Endothelial cell of umbilical vein (primary cell): ENCODE results near the gene NR2F2. TPM values are rescaled to one million over a fixed set of nuclear protein-coding genes. Genes with fewer than 3 reads are reported as not detected.

ENCODE experiments used
- BruUV-seq: library from RNA; stranded (reverse); fragments of 400-500 nt; replicated peaks from 2 replicates; lab custom pipeline; 2021; lab: Mats Ljungman, UMichigan
- CTCF ChIA-PET: fragments of 300-600, 350-600 bp; sonication (Branson Sonifier 250); formaldehyde crosslinking; loops from one replicate; lab custom pipeline; 2021; ENCODE audit warnings: antibody characterized with exemption, inconsistent platforms; lab: Charles Lee
- POLR2A ChIA-PET: fragments of 300-600, 350-600 bp; sonication (Branson Sonifier 250); formaldehyde crosslinking; loops from one replicate; lab custom pipeline; 2021; ENCODE audit warnings: antibody characterized with exemption, inconsistent platforms; lab: Charles Lee
- DNase-seq: peaks from one replicate; pipeline ENCODE4 v3.0.0-alpha.2; 2011; ENCODE audit warnings: low read depth, low spot score
- FAIRE-seq: peaks from 2 replicates; lab custom pipeline; 2011; peaks lifted over from hg19 to GRCh38; lab: Jason Lieb, UNC
- H2AFZ ChIP-seq: 2 replicates; pipeline ENCODE4 v1.6.0; 2012; ENCODE audit warnings: low read depth, low read length, control low read depth, inconsistent platforms
- H3K27ac ChIP-seq: 2 replicates; pipeline ENCODE4 v1.5.1; 2011; ENCODE audit warnings: low read depth, mild to moderate bottlenecking, control low read depth, low read length, moderate library complexity; ENCODE audit not compliant: insufficient read depth
- H3K27me3 ChIP-seq, 2 experiments: 2 replicates each; pipeline versions ENCODE4 v1.6.0 to v1.6.1; 2011; ENCODE audit warnings: low read length in 2 of 2, mixed read lengths in 1 of 2; ENCODE audit not compliant: control insufficient read depth in 2 of 2, insufficient read depth in 2 of 2
- H3K36me3 ChIP-seq, 2 experiments: 2 replicates in 1 of 2; 3 replicates in 1 of 2; pipeline ENCODE4 v1.5.1; 2011; ENCODE audit warnings: low read length in 2 of 2, mild to moderate bottlenecking in 1 of 2, moderate library complexity in 1 of 2; ENCODE audit not compliant: control insufficient read depth in 2 of 2, insufficient read depth in 2 of 2; ENCODE audit errors: extremely low read depth in 1 of 2
- H3K4me1 ChIP-seq: 3 replicates; pipeline ENCODE4 v1.5.1; 2011; ENCODE audit warnings: mild to moderate bottlenecking, low read length; ENCODE audit not compliant: control insufficient read depth, insufficient read depth; ENCODE audit errors: extremely low read depth
- H3K4me2 ChIP-seq: 2 replicates; pipeline ENCODE4 v1.6.1; 2011; ENCODE audit warnings: low read length, control low read depth, mixed read lengths; ENCODE audit not compliant: insufficient read depth
- H3K4me3 ChIP-seq, 3 experiments: fragments of 200-600 bp in 1 of 3; sonication (generic), shearing (Covaris generic) in 1 of 3; replicated peaks in 1 of 3; 2 replicates each; pipeline ENCODE4 v1.5.1; 2011 to 2016; ENCODE audit warnings: control low read depth in 3 of 3, low read length in 3 of 3, mild to moderate bottlenecking in 2 of 3, inconsistent platforms in 1 of 3, low read depth in 1 of 3, moderate library complexity in 1 of 3; ENCODE audit not compliant: insufficient read depth in 1 of 3
- H3K79me2 ChIP-seq: 2 replicates; pipeline ENCODE4 v1.6.0; 2012; ENCODE audit warnings: low read length, inconsistent platforms; ENCODE audit not compliant: control insufficient read depth, insufficient read depth
- H3K9ac ChIP-seq: replicated peaks from 2 replicates; pipeline ENCODE3; 2011; ENCODE audit warnings: low read length, control low read depth; ENCODE audit not compliant: insufficient read depth; ENCODE audit errors: extremely low read depth
- H3K9me1 ChIP-seq: replicated peaks from 3 replicates; pipeline ENCODE4 v1.6.0; 2011; ENCODE audit warnings: mild to moderate bottlenecking, low read length; ENCODE audit not compliant: control insufficient read depth, insufficient read depth; ENCODE audit errors: extremely low read depth
- H3K9me3 ChIP-seq: replicated peaks from 2 replicates; pipeline ENCODE4 v1.5.1; 2012; ENCODE audit warnings: low read length, inconsistent platforms; ENCODE audit not compliant: control insufficient read depth, insufficient read depth
- H4K20me1 ChIP-seq: replicated peaks from 2 replicates; pipeline ENCODE3; 2011; ENCODE audit warnings: mild to moderate bottlenecking, low read length; ENCODE audit not compliant: control insufficient read depth, insufficient read depth; ENCODE audit errors: extremely low read depth
- FOS ChIP-seq: IDR thresholded peaks from 2 replicates; pipeline ENCODE4 v1.6.1; 2011; ENCODE audit warnings: mild to moderate bottlenecking, low read length, moderate library complexity, borderline replicate concordance; ENCODE audit not compliant: insufficient read depth
- JUN ChIP-seq: IDR thresholded peaks from 2 replicates; pipeline ENCODE4 v1.6.1; 2011; ENCODE audit warnings: borderline replicate concordance, low read depth; ENCODE audit not compliant: insufficient read length, insufficient read depth
- POLR2AphosphoS5 ChIP-seq: IDR thresholded peaks from 2 replicates; pipeline ENCODE4 v1.6.1; 2012; ENCODE audit warnings: low read depth, mild to moderate bottlenecking, control low read depth, low read length, moderate library complexity; ENCODE audit not compliant: insufficient read depth
- dilution Hi-C: fragments of 300-500 bp; cut with MboI; formaldehyde crosslinking; loops from one replicate; pipeline ENCODE4 v1.15.0; 2019; ENCODE audit warnings: low sequenced_read_pairs; ENCODE audit not compliant: extremely low pct_ligation_motif_present
- intact Hi-C: fragments of 100-400 bp; cut with micrococcal nuclease; formaldehyde crosslinking; loops from one replicate; pipeline ENCODE4 v1.10.0; 2022
- polyA plus RNA-seq, 4 experiments: library from polyadenylated mRNA; depleted of rRNA in 3 of 4; stranded (reverse) in 3 of 4; unstranded in 1 of 4; fragments of >200 nt; gene quantifications; 2 replicates each; pipeline versions ENCODE4 v1.2.1 to v1.2.3, GENCODE V29; 2011 to 2012; ENCODE audit warnings: missing spikeins in 1 of 4
- total RNA-seq: library from RNA; stranded (reverse); gene quantifications from 2 replicates; pipeline ENCODE4 v1.2.3, GENCODE V29; 2021

Gene NR2F2
- total and polyA plus RNA-seq, 2 donors (not counting 3 experiments of a cell fraction or from before 2014, with no cell fraction given): 105 to 182 TPM

DNA sequence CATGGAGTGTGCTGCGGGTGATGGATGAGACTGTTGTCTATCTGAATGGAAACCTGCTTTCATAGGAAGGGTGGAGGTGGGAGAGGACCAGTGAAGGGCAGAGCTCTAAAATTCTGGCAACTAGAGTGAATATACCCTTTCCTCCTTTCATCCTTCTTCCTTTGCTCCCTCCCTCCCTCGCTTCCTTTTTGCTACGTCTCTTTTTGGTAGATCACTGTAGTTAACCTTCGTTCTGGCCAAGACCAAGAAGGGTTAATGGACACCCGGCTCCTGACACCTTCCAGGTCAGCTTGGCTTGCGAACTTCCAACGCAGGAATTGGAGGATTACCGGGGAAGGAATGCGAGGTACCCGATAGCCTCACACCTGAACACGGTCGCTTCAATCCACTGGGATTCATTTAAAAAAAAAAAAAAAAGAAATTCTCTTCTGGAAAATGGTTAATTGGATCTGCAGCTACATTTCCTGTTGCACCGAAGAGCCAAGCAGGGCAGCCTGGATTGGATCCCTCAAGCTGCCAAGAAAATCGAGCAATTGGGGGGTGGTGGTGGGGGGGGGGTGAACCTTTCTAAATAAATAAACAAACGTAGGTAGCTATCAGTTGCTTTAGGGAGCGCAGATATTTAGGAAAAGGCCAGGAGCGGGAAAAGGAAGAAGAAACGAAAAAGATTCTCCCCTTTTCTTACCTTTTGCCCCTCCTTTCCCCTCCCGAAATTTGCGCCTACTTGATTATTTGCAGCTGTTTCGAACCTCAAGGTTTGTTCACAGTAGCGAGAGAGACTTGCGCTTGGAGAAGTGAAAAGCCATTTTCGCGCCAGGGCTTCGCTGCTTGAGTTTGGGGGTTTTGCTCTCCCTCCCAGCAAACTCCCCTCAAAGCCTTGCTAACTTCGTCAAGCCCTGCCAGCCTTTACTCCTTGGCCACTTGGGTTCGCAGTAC lies 9.5 kb upstream of the NR2F2 start:
- Histone ChIP-seq H3K27ac (peak overlapping the region; percentile 85), H3K9ac (peak overlapping the region; percentile 97), H2AFZ (peak overlapping the region; percentile 39), H4K20me1 (no peaks in the 10 kb centered on the region), H3K9me3 (no peaks in the 10 kb centered on the region), H3K4me3 (peak overlapping the region; percentile 18 to 89 (median 29)), H3K79me2 (peaks cover 84% of the 10 kb centered on the region), H3K36me3 (no peaks in the 10 kb centered on the region), H3K9me1 (no peaks in the 10 kb centered on the region), H3K4me1 (peaks cover 78% of the 10 kb centered on the region), H3K4me2 (peak overlapping the region; percentile 88), H3K27me3 (no peaks in the 10 kb centered on the region)
- intact Hi-C loops: loop anchor here (2.0 to 5.0 kb wide), 2 partner anchors 160 to 1189 kb away; no protein-coding TSS in a partner anchor
- TF ChIP-seq FOS (no peak), POLR2AphosphoS5 (no peak), JUN (no peak)
- ChIA-PET CTCF (interaction anchor here (0.6 to 2.0 kb wide), 9 partner anchors 10 to 1738 kb away, joined by 3 to 8 read pairs (median 3); no protein-coding TSS in a partner anchor), POLR2A (interaction anchor here (0.7 kb wide), 2 partner anchors 991 to 1649 kb away, joined by 6 to 8 read pairs; no protein-coding TSS in a partner anchor)
- dilution Hi-C loops: no loop called here
- BruUV-seq: no TSS peak
- FAIRE-seq (no peak), DNase-seq (peak; percentile 44)
